ENCODE data around the gene MMP25.

- no peak for TF ChIP-seq CTCF (conservative IDR thresholded peaks at IDR 0.05; ENCODE audit: low read depth, low read length)
- TF ChIP-seq EZH2phosphoT487 (IDR thresholded peaks at IDR 0.05; ENCODE audit: borderline replicate concordance, low read length) = no peak
Measured at GRCh38 chr16:3038256-3038655, 8.1 kb upstream of the MMP25 start.

All from PC-3 (cell line).